Stimulated activated CD4-positive, alpha-beta T cell treated with anti-CD3 and anti-CD28 coated beads, Interleukin-4, amount 100 ng/mL, for 48 hours (primary cell): ENCODE results near the gene PCED1A.
"Not testable (repeated sequence)": the region's sequence is repeated elsewhere in the genome, so short reads cannot be mapped to it uniquely, and the experiment has no call there.

Experiments
- DNase-seq, 2 donors: peaks; one replicate each; pipeline ENCODE4 v3.0.0-alpha.2; 2020; ENCODE audit warnings: low read depth in 2 of 2

Gene PCED1A

GRCh38 chr20:2865630-2866029 lies 25.2 kb upstream of the PCED1A start:
- peak; percentile 30 to 55 for DNase-seq

DNA sequence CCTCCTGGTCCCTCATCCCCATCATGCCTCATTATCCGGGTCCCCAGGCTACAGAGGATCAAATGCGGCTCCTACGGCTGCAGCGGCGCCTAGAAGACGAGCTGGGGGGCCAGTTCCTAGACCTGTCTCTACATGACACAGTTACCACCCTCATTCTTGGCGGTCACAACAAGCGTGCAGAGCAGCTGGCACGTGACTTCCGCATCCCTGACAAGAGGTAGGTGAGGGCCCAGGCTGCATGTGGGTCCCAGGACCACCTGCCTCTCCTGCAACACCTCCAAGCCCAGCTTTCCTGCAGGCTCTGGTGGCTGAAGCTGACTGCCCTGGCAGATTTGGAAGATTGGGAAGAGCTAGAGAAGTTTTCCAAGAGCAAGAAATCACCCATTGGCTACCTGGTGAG lies 24.6 kb upstream of the PCED1A start:
- DNase-seq: no peak

DNA sequence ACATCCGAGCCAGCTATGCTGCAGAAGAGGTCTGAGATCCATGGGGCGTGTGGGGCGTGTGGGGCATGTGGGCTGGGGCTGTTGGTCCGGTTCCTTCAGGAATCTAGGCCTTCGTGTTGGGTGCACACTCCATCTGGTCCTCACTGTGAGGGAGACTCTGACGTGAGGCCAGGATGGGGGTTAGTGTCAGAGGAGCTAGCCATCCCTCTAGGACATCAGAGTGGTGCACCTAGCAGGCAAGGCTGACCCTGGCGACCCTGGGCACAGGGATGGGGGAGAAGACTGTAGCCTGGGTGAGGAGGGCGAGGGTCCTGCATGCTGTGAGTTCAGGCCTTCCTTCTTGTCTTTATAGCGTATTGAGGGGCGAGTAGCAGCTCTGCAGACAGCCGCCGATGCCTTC lies 24.2 kb upstream of the PCED1A start:
- no peak for DNase-seq

- DNase-seq: no peak
These were observed 19.1 kb upstream of the PCED1A start for GRCh38 chr20:2859330-2860121.

GRCh38 chr20:2858591-2858990 lies 18.1 kb upstream of the PCED1A start:
- DNase-seq: no peak

- DNase-seq: no peak
These were observed 10.6 kb upstream of the PCED1A start for GRCh38 chr20:2851086-2851485.

GRCh38 chr20:2849529-2849928 lies 9.1 kb upstream of the PCED1A start:
- no peak for DNase-seq

DNA sequence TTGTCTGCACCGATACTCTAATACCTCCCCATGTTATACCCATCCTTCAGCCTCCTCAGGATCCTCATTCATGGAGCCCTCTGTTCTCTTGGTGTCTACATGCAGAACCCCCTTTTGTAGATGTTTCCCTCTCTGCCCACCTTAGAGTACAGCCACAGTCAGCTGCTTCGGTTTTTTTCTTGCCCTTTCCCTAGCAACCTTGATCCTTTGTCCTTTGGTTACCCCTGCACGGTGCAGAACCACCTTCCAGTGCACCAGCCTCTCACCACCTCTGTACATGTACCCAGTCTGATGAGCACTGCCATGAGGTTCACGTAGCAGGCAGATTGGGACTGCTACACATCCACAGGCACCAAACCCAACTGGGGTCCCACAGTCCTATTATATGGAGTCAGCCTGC lies 7.3 kb upstream of the PCED1A start:
- no peak for DNase-seq

- no peak for DNase-seq
These were observed 6.2 kb upstream of the PCED1A start for GRCh38 chr20:2846698-2847097.

GRCh38 chr20:2845607-2846006 lies 5.2 kb upstream of the PCED1A start:
- DNase-seq: no peak

DNA sequence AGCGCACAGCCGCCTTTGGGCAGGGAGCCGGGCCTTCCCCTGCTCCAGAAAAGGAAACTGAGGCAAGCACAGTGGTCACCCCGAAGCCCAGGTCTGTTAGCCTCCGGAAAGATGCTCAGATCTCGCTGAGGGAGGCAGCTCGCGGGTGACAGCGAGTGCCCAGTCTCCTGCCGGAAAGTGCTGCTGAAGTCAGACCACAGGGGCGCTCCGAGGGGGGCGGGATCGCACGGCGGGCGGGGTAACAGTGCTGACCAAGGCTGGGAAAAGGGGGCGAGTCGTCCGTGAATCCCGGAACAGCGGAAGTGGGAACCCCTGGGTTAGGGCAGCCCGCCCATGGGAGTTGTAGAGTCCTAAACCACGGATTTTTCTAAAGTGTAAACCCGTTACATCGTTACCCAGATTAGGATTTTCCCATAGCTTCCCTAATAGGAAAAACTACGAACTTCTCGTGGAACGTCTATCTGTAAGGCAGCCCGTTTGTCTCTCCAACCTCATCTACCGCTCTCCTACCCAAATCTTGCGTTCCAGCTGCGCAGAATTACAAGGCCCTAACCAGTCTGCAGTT lies 594 bp upstream of the PCED1A start:
- DNase-seq: peak in 1 of 2 donors; percentile 26

GRCh38 chr20:2839732-2840137 lies 720 bp downstream of the PCED1A start:
- no peak for DNase-seq

DNA sequence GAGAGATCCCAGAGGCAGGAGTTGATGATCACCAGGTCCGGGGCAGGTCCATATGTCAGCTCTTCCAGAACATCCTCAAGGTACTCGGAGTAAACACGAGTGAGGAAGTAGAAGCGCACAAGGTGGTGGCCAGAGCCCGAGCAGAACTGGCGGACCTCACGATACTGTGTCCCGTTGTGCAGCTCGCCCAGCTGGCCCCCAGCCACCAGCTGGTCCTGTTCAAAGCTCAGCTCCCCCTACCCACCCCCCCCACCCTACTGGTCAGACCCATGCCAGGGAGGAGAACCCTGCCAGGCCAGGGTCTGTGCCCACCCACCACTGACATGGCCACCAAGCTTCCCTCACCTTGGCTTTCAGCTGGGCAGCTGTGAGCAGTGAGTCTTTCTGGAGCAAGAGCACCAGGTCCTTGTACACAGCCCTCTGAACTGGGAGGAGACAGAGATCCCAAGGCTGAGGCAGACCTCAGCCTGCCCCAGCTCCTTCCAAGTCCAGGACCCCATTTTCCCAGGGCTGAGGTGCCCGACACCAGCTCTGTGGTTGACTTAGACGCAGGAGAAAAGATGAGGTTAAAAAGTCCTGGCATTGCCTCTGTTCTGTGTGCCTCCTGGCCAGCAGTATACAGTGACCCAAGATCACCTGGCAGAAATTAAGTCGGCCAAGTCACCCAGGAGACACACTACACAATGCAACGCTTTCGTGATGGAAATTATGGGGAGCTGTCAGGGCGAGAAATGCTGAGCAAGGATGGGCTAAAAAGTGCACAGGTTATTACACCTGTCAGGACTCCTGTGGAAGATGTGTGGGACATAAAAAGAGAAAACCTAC lies 1.4 kb downstream of the PCED1A start:
- no peak for DNase-seq

DNA sequence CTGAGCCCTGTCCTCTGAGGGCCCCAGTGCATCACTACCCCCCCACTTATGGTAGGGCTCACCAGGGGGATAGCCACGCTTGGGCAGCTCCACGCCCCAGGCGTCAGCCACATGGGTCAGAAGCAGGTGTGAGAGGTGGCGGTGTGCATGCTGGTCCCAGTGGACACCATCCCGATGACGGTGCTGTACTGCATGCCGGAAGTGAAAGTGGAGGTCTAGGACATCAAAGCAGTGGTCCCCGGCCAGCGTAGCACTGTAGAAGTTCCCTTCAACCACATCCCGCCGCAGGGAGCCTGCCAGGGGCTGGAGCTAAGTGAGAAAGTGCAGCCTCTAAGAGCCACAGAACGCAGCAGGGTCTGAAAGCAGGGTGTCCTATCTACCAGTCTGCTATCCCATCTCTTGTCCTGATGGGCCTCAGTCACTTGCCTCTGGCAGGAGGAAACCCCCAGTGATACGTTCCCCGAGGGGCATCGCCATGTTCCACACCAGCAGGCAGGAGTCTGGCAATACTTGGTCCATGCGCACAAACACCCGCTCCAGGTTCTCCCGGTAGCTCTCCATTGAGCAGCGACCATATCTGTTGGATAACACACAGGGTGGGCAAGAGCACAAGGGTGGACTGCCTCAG lies 2.2 kb downstream of the PCED1A start:
- DNase-seq: no peak

GRCh38 chr20:2837221-2837960 lies 3.1 kb downstream of the PCED1A start:
- DNase-seq: no peak

GRCh38 chr20:2836035-2836434 lies 4.4 kb downstream of the PCED1A start:
- no peak for DNase-seq

DNA sequence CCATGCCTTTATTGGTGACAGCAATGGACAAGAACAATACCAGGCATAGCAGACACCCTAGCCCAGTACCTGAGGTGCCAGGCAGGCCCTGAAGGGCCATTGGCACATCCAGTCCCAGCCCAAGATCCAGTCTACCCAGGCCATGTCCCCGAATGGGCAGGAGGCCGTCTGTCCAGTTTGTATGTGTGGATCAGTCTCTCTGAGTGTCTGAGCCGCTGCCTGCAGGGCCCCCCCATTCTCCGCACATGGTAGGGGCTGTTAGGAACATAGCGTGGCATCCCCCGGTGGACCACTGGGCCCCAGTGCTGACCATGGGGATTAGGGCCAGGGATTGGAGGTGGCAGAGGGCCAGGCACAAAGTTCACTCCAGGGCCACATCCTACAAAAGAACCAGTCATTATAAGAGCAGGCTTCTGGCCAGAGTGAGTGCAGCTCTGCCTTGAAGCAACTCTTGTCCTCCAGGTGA lies 5.1 kb downstream of the PCED1A start:
- DNase-seq: no peak

- no peak for DNase-seq
These were observed 5.9 kb downstream of the PCED1A start for GRCh38 chr20:2834401-2835110.

DNA sequence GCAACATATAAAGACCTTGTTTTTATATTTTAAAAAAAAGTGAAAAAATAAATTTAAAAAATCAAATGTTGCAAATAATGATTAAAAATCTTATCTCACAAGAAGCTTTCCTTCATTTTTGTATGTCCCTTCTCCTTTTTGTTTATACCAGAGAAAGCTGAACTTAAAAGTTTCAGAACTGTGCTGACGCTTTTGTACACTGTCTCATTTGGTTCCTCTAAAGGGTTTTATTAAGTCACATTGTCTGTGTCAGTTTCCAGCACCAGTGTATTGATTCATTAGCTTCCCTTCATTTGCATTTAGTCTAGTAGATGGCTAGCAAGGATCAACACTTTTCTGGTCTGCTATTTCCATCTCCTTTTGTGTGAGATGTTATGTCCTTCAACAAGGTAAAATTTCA lies 6.7 kb downstream of the PCED1A start:
- DNase-seq: no peak

GRCh38 chr20:2831206-2831605 lies 9.2 kb downstream of the PCED1A start:
- not testable (repeated sequence) for DNase-seq

DNA sequence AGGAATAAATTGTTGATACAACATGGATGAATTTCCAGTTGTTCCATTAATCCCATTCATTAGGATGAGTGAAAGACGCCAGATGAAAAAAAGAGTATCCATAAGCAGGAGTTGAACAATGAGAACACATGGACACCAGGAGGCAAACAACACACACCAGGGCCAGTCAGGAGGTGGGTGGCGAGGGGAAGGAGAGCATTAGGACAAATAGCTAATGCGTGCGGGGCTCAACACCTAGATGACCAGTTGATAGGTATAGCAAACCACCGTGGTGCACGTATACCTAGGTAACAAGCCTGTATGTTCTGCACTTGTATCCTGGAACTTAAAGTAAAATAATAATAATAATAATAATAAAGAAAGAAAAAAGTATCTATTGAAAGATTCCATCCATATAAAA lies 11.1 kb downstream of the PCED1A start:
- DNase-seq: no peak
